ENCODE results near the gene ACAD10. TPM values are rescaled to one million over a fixed set of nuclear protein-coding genes. Genes with fewer than 3 reads are reported as not detected.
"Not testable (repeated sequence)": the region's sequence is repeated elsewhere in the genome, so short reads cannot be mapped to it uniquely, and the experiment has no call there.

Gene ACAD10
- total and polyA plus RNA-seq, 2 experiments from 2014 or later = 7.6 to 12.0 TPM

- DNase-seq = no peak
- Histone ChIP-seq H3K4me3 (no peak overlapping the region), H3K9me3 (ENCODE audit: low read depth) (no peaks in the 10 kb centered on the region), H4K20me1 (ENCODE audit: insufficient read depth) (no peaks in the 10 kb centered on the region), H3K27ac (no peak overlapping the region), H3K9me2 (ENCODE audit: insufficient read depth) (no peaks in the 10 kb centered on the region), H3K4me2 (ENCODE audit: unreplicated experiment) (no peak overlapping the region), H3K9ac (no peak overlapping the region), H3K36me3 (ENCODE audit: low read depth) (peaks cover 13% of the 10 kb centered on the region; the same call in 1 of the 2 replicates), H2AFZ (no peak overlapping the region), H3F3A (ENCODE audit: insufficient read depth) (no peaks in the 10 kb centered on the region), H3K4me1 (ENCODE audit: insufficient read depth) (no peaks in the 10 kb centered on the region), H3K27me3 (replicated peaks; ENCODE audit: insufficient read depth) (no peaks in the 10 kb centered on the region), H3K79me2 (ENCODE audit: insufficient read depth) (no peaks in the 10 kb centered on the region; the same call in 1 of the 2 replicates)
- 39 to 44% methylated on average over 4 of the region's 4 CpGs for WGBS, 2 experiments (ENCODE audit: low coverage in 1 of 2, low lambda C conversion rate in 2 of 2, missing lambda C conversion rate in 2 of 2)
- in situ Hi-C loops (cut with MboI) = no loop called here
- no peak for TF ChIP-seq EZH2phosphoT487 (IDR thresholded peaks at IDR 0.05; ENCODE audit: insufficient read depth, low read depth)
- TF ChIP-seq EZH2 (IDR thresholded peaks at IDR 0.05; ENCODE audit: insufficient read depth, poor library complexity, severe bottlenecking) = no peak
Observed at GRCh38 chr12:111642681-111643426, 43.0 kb upstream of the ACAD10 start.

GRCh38 chr12:111643427-111643826 is 42.4 kb upstream of the ACAD10 start:
- TF ChIP-seq EZH2phosphoT487 (IDR thresholded peaks at IDR 0.05; ENCODE audit: insufficient read depth, low read depth) (no peak), EZH2 (IDR thresholded peaks at IDR 0.05; ENCODE audit: insufficient read depth, poor library complexity, severe bottlenecking) (no peak)
- Histone ChIP-seq H4K20me1 (ENCODE audit: insufficient read depth) (no peaks in the 10 kb centered on the region), H3K9ac (no peak overlapping the region), H3K9me3 (ENCODE audit: low read depth) (no peaks in the 10 kb centered on the region), H3K27me3 (replicated peaks; ENCODE audit: insufficient read depth) (no peaks in the 10 kb centered on the region), H3K4me2 (ENCODE audit: unreplicated experiment) (no peak overlapping the region), H3K4me3 (no peak overlapping the region), H3K36me3 (ENCODE audit: low read depth) (peaks cover 13% of the 10 kb centered on the region; the same call in 1 of the 2 replicates), H3K9me2 (ENCODE audit: insufficient read depth) (no peaks in the 10 kb centered on the region), H3K4me1 (ENCODE audit: insufficient read depth) (no peaks in the 10 kb centered on the region), H3K79me2 (ENCODE audit: insufficient read depth) (no peaks in the 10 kb centered on the region; the same call in 1 of the 2 replicates), H3F3A (ENCODE audit: insufficient read depth) (no peaks in the 10 kb centered on the region), H3K27ac (no peak overlapping the region), H2AFZ (no peak overlapping the region)
- no peak for DNase-seq
- WGBS, 2 experiments (ENCODE audit: low coverage in 1 of 2, low lambda C conversion rate in 2 of 2, missing lambda C conversion rate in 2 of 2) = 52% methylated on average over 3 of the region's 3 CpGs
- in situ Hi-C loops (cut with MboI) = no loop called here

- Histone ChIP-seq H3K79me2 (ENCODE audit: insufficient read depth) (no peaks in the 10 kb centered on the region; the same call in 1 of the 2 replicates), H3K27me3 (replicated peaks; ENCODE audit: insufficient read depth) (no peaks in the 10 kb centered on the region), H3K4me3 (no peak overlapping the region), H2AFZ (no peak overlapping the region), H3K9ac (no peak overlapping the region), H3K4me1 (ENCODE audit: insufficient read depth) (no peaks in the 10 kb centered on the region), H3K9me3 (ENCODE audit: low read depth) (no peaks in the 10 kb centered on the region), H4K20me1 (ENCODE audit: insufficient read depth) (no peaks in the 10 kb centered on the region), H3K9me2 (ENCODE audit: insufficient read depth) (no peaks in the 10 kb centered on the region), H3F3A (ENCODE audit: insufficient read depth) (no peaks in the 10 kb centered on the region), H3K27ac (no peak overlapping the region), H3K4me2 (ENCODE audit: unreplicated experiment) (no peak overlapping the region), H3K36me3 (ENCODE audit: low read depth) (peaks cover 24% of the 10 kb centered on the region)
- TF ChIP-seq EZH2phosphoT487 (IDR thresholded peaks at IDR 0.05; ENCODE audit: insufficient read depth, low read depth) (no peak), EZH2 (IDR thresholded peaks at IDR 0.05; ENCODE audit: insufficient read depth, poor library complexity, severe bottlenecking) (no peak)
- WGBS, 2 experiments (ENCODE audit: low coverage in 1 of 2, low lambda C conversion rate in 2 of 2, missing lambda C conversion rate in 2 of 2) = 92 to 94% methylated on average over 5 of the region's 5 CpGs
- in situ Hi-C loops (cut with MboI) = no loop called here
- DNase-seq = no peak
Observed at GRCh38 chr12:111645433-111645832, 40.4 kb upstream of the ACAD10 start.

GRCh38 chr12:111650912-111651311 is 34.9 kb upstream of the ACAD10 start:
- no peaks in the 10 kb centered on the region for H4K20me1 ChIP-seq (ENCODE audit: insufficient read depth)
- peaks cover 34% of the 10 kb centered on the region for H3K36me3 ChIP-seq (ENCODE audit: low read depth)
- in situ Hi-C loops (cut with MboI) = no loop called here

GRCh38 chr12:111652530-111652929 is 33.3 kb upstream of the ACAD10 start:
- H3K36me3 ChIP-seq (ENCODE audit: low read depth) = peaks cover 47% of the 10 kb centered on the region
- H3K9me3 ChIP-seq (ENCODE audit: low read depth); H3K9ac ChIP-seq; H3K4me2 ChIP-seq (ENCODE audit: unreplicated experiment); H3K27ac ChIP-seq; H3K4me1 ChIP-seq (ENCODE audit: insufficient read depth); H3K79me2 ChIP-seq (ENCODE audit: insufficient read depth); H4K20me1 ChIP-seq (ENCODE audit: insufficient read depth); H3K27me3 ChIP-seq (replicated peaks; ENCODE audit: insufficient read depth); DNase-seq; H3K9me2 ChIP-seq (ENCODE audit: insufficient read depth); H3K4me3 ChIP-seq; H2AFZ ChIP-seq; H3F3A ChIP-seq (ENCODE audit: insufficient read depth); in situ Hi-C loops (cut with MboI): not testable (repeated sequence)
- 82 to 87% methylated on average over 9 of the region's 9 CpGs for WGBS, 2 experiments (ENCODE audit: low coverage in 1 of 2, low lambda C conversion rate in 2 of 2, missing lambda C conversion rate in 2 of 2)

More at GRCh38 chr12:111650912-111651311, 34.9 kb upstream of the ACAD10 start:
- no peak overlapping the region for H3K9ac ChIP-seq
- no peak overlapping the region for H3K4me3 ChIP-seq
- H3K27me3 ChIP-seq (replicated peaks; ENCODE audit: insufficient read depth) = no peaks in the 10 kb centered on the region
- no peaks in the 10 kb centered on the region for H3K4me1 ChIP-seq (ENCODE audit: insufficient read depth)
- no peak for TF ChIP-seq EZH2phosphoT487 (IDR thresholded peaks at IDR 0.05; ENCODE audit: insufficient read depth, low read depth)
- TF ChIP-seq EZH2 (IDR thresholded peaks at IDR 0.05; ENCODE audit: insufficient read depth, poor library complexity, severe bottlenecking) = no peak
- WGBS, 2 experiments (ENCODE audit: low coverage in 1 of 2, low lambda C conversion rate in 2 of 2, missing lambda C conversion rate in 2 of 2) = 92 to 93% methylated on average over 7 of the region's 7 CpGs
- no peak overlapping the region for H2AFZ ChIP-seq
- H3K9me2 ChIP-seq (ENCODE audit: insufficient read depth) = no peaks in the 10 kb centered on the region
- H3K4me2 ChIP-seq (ENCODE audit: unreplicated experiment) = no peak overlapping the region
- no peaks in the 10 kb centered on the region for H3F3A ChIP-seq (ENCODE audit: insufficient read depth)
- H3K27ac ChIP-seq = no peak overlapping the region
- H3K79me2 ChIP-seq (ENCODE audit: insufficient read depth) = no peaks in the 10 kb centered on the region; the same call in 1 of the 2 replicates
- no peaks in the 10 kb centered on the region for H3K9me3 ChIP-seq (ENCODE audit: low read depth)
- no peak for DNase-seq

Measured in GM23248 (cell line).